HepG2 (cell line): ENCODE results near the gene ACSS3. TPM values are rescaled to one million over a fixed set of nuclear protein-coding genes. Genes with fewer than 3 reads are reported as not detected.

Source experiments
- GTF3A ChIP-seq: sonication (generic); formaldehyde crosslinking; conservative IDR thresholded peaks from 2 replicates; pipeline ENCODE4 v1.4.0; 2020; ENCODE audit warnings: mild to moderate bottlenecking, missing genetic modification reagents
- HMGA1 ChIP-seq: sonication (generic); formaldehyde crosslinking; conservative IDR thresholded peaks from 2 replicates; pipeline ENCODE4 v1.4.0; 2020; ENCODE audit warnings: missing genetic modification reagents
- KLF16 ChIP-seq, 2 experiments: sonication (generic) in 1 of 2; formaldehyde crosslinking in 1 of 2; IDR thresholded peaks; 2 replicates each; pipeline versions ENCODE4 v1.6.1 to v1.8.0; 2016 to 2023; ENCODE audit warnings: missing genetic modification reagents in 2 of 2, missing compliant biosample characterization in 1 of 2
- MIER2 ChIP-seq: IDR thresholded peaks from 2 replicates; pipeline ENCODE4 v1.6.1; 2016; ENCODE audit warnings: missing biosample characterization, missing genetic modification reagents
- MLLT10 ChIP-seq: sonication (generic); formaldehyde crosslinking; IDR thresholded peaks from 2 replicates; pipeline ENCODE4 v1.4.0; 2020; ENCODE audit warnings: missing genetic modification reagents
- NFE2L1 ChIP-seq: sonication (generic); formaldehyde crosslinking; IDR thresholded peaks from 2 replicates; pipeline ENCODE4 v1.4.0; 2020; ENCODE audit warnings: missing genetic modification reagents, mild to moderate bottlenecking, borderline replicate concordance
- NFRKB ChIP-seq: fragments of 450-650 bp; IDR thresholded peaks from 2 replicates; pipeline ENCODE4 v1.6.1; 2017
- RCOR2 ChIP-seq: IDR thresholded peaks from 2 replicates; pipeline ENCODE4 v1.6.1; 2016; ENCODE audit warnings: missing biosample characterization, missing genetic modification reagents
- SIX4 ChIP-seq: sonication (generic); formaldehyde crosslinking; IDR thresholded peaks from 2 replicates; pipeline ENCODE4 v1.4.0; 2020; ENCODE audit warnings: missing genetic modification reagents
- ZNF331 ChIP-seq: sonication (generic); formaldehyde crosslinking; IDR thresholded peaks from 2 replicates; pipeline ENCODE4 v1.4.0; 2020; ENCODE audit warnings: missing genetic modification reagents
- polyA plus RNA-seq, 8 experiments: library from polyadenylated mRNA; depleted of rRNA in 3 of 8; stranded (reverse) in 7 of 8; unstranded in 1 of 8; fragments of >200 nt; fragmentation: Illumina TruSeq in 4 of 8; extraction: Trizol in 4 of 8; gene quantifications; 2 replicates each; pipeline versions ENCODE4 v1.2.1 to v1.2.3, GENCODE V29; 2011 to 2016; ENCODE audit warnings: low read depth in 4 of 8, missing spikeins in 1 of 8, mixed read lengths in 1 of 8; ENCODE audit not compliant: insufficient read depth in 1 of 8
- total RNA-seq, 5 experiments: library from RNA; depleted of rRNA; stranded (reverse); fragments of >200 nt; fragmentation: Illumina TruSeq; extraction: Trizol; gene quantifications; 2 replicates each; pipeline ENCODE4 v1.2.3, GENCODE V29; 2016; ENCODE audit warnings: low read depth in 1 of 5
- TF ChIP-seq, protein P1 (sequence below): sonication (generic); formaldehyde crosslinking; IDR thresholded peaks from 2 replicates; pipeline ENCODE4 v1.5.0; 2020; ENCODE audit warnings: missing genetic modification reagents, mild to moderate bottlenecking, borderline replicate concordance
- TF ChIP-seq, protein P2 (sequence below): sonication (generic); formaldehyde crosslinking; IDR thresholded peaks from 2 replicates; pipeline ENCODE4 v1.9.0; 2021; ENCODE audit warnings: missing genetic modification reagents, borderline replicate concordance

Gene ACSS3
- total and polyA plus RNA-seq, 2 of the 13 experiments (the other 11 are each of a cell fraction or from before 2014, with no cell fraction given) = 79.5 to 86.3 TPM

DNA sequence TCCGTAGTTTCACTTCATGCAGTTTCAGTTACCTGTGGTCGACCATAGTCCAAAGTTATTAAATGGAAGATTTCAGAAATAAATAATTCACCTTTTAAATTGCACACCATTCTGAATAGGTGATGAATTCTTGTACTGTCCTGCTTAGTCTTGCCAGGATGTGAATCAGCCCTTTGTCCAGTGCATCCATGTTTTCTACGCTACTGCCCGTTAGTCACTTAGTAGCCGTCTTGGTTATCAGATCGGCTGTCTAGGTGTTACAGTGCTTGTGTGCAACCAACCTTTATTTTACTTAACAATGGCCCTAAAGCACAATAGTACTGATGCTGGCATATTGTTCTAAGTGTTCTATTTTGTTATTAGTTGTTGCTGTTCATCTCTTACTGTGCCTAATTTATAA, 146.7 kb downstream of the ACSS3 start (continued):
- TF ChIP-seq MLLT10 (CRISPR knock-in tag) (no peak), GTF3A (CRISPR knock-in tag) (no peak), KLF16 (CRISPR knock-in tag; IDR thresholded peaks at IDR 0.05) (no peak), SIX4 (CRISPR knock-in tag) (no peak), MIER2 (CRISPR knock-in tag) (no peak), ZNF331 (CRISPR knock-in tag) (no peak), NFRKB (no peak), NFE2L1 (no peak), RCOR2 (no peak), HMGA1 (CRISPR knock-in tag) (no peak)
- TF ChIP-seq, protein P1, sequence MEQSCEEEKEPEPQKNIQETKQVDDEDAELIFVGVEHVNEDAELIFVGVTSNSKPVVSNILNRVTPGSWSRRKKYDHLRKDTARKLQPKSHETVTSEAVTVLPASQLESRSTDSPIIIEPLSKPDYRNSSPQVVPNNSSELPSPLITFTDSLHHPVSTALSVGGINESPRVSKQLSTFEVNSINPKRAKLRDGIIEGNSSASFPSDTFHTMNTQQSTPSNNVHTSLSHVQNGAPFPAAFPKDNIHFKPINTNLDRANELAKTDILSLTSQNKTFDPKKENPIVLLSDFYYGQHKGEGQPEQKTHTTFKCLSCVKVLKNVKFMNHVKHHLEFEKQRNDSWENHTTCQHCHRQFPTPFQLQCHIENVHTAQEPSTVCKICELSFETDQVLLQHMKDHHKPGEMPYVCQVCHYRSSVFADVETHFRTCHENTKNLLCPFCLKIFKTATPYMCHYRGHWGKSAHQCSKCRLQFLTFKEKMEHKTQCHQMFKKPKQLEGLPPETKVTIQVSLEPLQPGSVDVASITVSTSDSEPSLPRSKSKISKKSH (CRISPR knock-in tag) = no peak
- TF ChIP-seq, protein P2, sequence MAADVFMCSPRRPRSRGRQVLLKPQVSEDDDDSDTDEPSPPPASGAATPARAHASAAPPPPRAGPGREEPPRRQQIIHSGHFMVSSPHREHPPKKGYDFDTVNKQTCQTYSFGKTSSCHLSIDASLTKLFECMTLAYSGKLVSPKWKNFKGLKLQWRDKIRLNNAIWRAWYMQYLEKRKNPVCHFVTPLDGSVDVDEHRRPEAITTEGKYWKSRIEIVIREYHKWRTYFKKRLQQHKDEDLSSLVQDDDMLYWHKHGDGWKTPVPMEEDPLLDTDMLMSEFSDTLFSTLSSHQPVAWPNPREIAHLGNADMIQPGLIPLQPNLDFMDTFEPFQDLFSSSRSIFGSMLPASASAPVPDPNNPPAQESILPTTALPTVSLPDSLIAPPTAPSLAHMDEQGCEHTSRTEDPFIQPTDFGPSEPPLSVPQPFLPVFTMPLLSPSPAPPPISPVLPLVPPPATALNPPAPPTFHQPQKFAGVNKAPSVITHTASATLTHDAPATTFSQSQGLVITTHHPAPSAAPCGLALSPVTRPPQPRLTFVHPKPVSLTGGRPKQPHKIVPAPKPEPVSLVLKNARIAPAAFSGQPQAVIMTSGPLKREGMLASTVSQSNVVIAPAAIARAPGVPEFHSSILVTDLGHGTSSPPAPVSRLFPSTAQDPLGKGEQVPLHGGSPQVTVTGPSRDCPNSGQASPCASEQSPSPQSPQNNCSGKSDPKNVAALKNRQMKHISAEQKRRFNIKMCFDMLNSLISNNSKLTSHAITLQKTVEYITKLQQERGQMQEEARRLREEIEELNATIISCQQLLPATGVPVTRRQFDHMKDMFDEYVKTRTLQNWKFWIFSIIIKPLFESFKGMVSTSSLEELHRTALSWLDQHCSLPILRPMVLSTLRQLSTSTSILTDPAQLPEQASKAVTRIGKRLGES (CRISPR knock-in tag) = no peak
